Fibroblast of the aortic adventitia (primary cell): Measurements from ENCODE around the gene ACVR1. TPM values are rescaled to one million over a fixed set of nuclear protein-coding genes. Genes with fewer than 3 reads are reported as not detected.
A peak's percentile ranks its signal among the peaks of the same experiment; 100 is the strongest.

Experiments used
- DNase-seq: peaks from one replicate; pipeline ENCODE4 v3.0.0-alpha.2; 2010; ENCODE audit warnings: low read depth
- H3K4me3 ChIP-seq: 2 replicates; pipeline ENCODE4 v1.5.1; 2011; ENCODE audit warnings: low read depth, mild to moderate bottlenecking, control low read depth, low read length, moderate library complexity
- total RNA-seq: library from RNA; depleted of rRNA; stranded (reverse); fragments of >200 nt; gene quantifications from 2 replicates; pipeline ENCODE4 v1.2.3, GENCODE V29; 2012; ENCODE audit warnings: low replicate concordance
- TF ChIP-seq, protein P1 (sequence below): IDR thresholded peaks from 2 replicates; pipeline ENCODE4 v1.5.1; 2011; ENCODE audit warnings: mild to moderate bottlenecking, low read length, control low read depth, inconsistent platforms; ENCODE audit not compliant: insufficient read depth

The ACVR1 gene
- total RNA-seq, 1 donor, result 32.9 TPM

DNA sequence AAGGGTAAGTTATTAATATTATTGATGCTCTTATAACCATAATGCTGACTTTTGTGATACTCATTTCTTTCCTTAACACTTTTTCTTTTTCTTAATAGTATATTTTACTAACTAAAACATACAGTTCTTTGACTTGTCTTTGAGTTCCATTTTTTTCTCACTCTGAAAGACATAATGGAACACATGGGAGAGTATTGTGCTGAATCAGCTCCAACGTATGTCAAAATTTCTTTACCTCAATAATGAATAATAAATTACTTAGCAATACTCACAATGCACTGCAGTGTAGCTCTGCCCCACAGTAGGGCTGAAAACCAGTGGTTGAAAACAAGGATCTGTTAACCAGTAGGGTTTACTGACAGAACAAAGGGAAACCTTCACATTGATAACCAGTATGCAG, 40.7 kb downstream of the ACVR1 start:
- TF ChIP-seq, protein P1, sequence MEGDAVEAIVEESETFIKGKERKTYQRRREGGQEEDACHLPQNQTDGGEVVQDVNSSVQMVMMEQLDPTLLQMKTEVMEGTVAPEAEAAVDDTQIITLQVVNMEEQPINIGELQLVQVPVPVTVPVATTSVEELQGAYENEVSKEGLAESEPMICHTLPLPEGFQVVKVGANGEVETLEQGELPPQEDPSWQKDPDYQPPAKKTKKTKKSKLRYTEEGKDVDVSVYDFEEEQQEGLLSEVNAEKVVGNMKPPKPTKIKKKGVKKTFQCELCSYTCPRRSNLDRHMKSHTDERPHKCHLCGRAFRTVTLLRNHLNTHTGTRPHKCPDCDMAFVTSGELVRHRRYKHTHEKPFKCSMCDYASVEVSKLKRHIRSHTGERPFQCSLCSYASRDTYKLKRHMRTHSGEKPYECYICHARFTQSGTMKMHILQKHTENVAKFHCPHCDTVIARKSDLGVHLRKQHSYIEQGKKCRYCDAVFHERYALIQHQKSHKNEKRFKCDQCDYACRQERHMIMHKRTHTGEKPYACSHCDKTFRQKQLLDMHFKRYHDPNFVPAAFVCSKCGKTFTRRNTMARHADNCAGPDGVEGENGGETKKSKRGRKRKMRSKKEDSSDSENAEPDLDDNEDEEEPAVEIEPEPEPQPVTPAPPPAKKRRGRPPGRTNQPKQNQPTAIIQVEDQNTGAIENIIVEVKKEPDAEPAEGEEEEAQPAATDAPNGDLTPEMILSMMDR, result no peak
- no peak overlapping the region for H3K4me3 ChIP-seq
- no peak for DNase-seq

- H3K4me3 ChIP-seq, result no peak overlapping the region
- no peak for DNase-seq
- TF ChIP-seq, protein P1, result no peak
These were observed 41.1 kb downstream of the ACVR1 start for GRCh38 chr2:157835006-157835405.

GRCh38 chr2:157833721-157834120, 42.4 kb downstream of the ACVR1 start:
- no peak overlapping the region for H3K4me3 ChIP-seq
- TF ChIP-seq, protein P1, result no peak
- DNase-seq, result no peak

DNA sequence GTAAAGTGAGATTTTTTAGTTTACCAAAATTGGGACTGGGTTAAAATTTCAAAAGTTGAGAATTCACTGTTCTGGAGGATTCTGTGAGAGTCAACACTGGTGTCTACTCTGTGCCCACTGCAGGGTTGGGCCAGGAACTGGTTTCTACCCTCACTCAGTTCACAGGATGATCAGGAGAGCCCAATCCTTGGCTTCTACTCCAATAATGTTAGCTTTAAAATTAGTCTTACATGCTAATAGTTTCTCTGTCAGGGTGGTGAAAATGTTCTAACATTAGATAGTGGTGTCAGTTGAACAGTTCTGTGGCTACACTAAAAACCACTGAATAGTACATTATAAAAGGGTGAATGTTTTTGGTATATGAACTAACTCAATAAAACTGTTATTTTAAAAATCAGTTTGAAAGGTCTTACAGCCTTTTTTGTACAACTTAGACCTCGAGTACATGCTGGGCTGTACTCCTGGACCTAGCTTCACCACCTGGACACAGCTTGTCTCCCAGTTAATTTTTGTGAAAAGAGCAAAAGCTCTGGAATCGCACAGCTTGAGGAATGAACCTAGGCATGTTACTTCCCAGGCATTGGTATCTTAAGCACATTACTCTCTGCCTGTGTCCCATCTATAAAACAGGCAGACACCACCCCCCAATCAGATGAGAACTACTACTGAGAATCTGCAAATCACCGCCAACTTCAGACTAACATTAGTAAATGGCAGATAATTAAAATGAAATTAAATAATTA, 44.4 kb downstream of the ACVR1 start:
- no peak for DNase-seq
- no peak overlapping the region for H3K4me3 ChIP-seq
- TF ChIP-seq, protein P1, result no peak

- no peak overlapping the region for H3K4me3 ChIP-seq
- peak; percentile 95 for DNase-seq
These were observed 45.2 kb downstream of the ACVR1 start for GRCh38 chr2:157830696-157831570.

DNA sequence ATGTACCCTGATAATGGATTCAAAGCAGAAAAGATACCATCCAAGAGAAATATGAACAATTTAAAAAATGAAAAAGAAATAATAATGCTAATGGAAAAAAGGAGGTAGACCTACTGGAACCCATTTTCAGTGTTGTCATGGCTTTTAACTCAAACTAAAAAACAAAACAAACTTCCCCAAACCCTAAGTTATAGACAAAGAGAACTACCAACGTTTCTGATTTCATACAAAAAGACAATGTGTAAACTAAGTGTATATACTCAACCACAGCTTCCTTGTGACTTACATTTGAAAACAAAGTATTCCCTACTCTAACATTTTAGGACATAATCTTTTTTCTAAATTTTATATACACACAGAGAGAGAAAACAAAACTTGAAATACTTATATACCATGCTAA, 45.9 kb downstream of the ACVR1 start:
- TF ChIP-seq, protein P1, result no peak
- H3K4me3 ChIP-seq, result no peak overlapping the region
- DNase-seq, result no peak

More at GRCh38 chr2:157830696-157831570, 45.2 kb downstream of the ACVR1 start:
- TF ChIP-seq, protein P1, result no peak
